GM23338 (cell line): ENCODE measurements around the gene SHLD2.

Experiments
- CREB1 ChIP-seq: fragments of 250-450 bp; sonication (Bioruptor Pico); IDR thresholded peaks from 2 replicates; pipeline ENCODE4 v1.5.0; 2020; ENCODE audit warnings: low read depth, mild to moderate bottlenecking, moderate library complexity
- CTCF ChIP-seq, 2 experiments: fragments of 200-600 bp in 1 of 2; sonication (generic) in 1 of 2; conservative IDR thresholded peaks; 2 replicates each; pipeline versions ENCODE4 v1.5.1 to v1.6.1; 2016 to 2017; ENCODE audit warnings: antibody characterized with exemption in 2 of 2, low read depth in 2 of 2, mild to moderate bottlenecking in 2 of 2, moderate library complexity in 1 of 2
- ETS1 ChIP-seq: IDR thresholded peaks from 2 replicates; pipeline ENCODE4 v1.6.1; 2016; ENCODE audit warnings: antibody characterized with exemption
- EZH2 ChIP-seq: fragments of 200-600 bp; sonication (generic); IDR thresholded peaks from one replicate; pipeline ENCODE4 v1.8.0; 2017; ENCODE audit warnings: antibody characterized with exemption, mild to moderate bottlenecking, low read depth; ENCODE audit not compliant: unreplicated experiment
- EZH2phosphoT487 ChIP-seq: fragments of 200-600 bp; sonication (generic); IDR thresholded peaks from one replicate; pipeline ENCODE4 v1.8.1; 2018; ENCODE audit warnings: antibody characterized with exemption; ENCODE audit not compliant: unreplicated experiment
- JUNB ChIP-seq: IDR thresholded peaks from one replicate; pipeline ENCODE4 v1.6.1; 2016; ENCODE audit warnings: antibody characterized with exemption; ENCODE audit not compliant: unreplicated experiment
- NANOG ChIP-seq: IDR thresholded peaks from 2 replicates; pipeline ENCODE4 v1.6.1; 2016; ENCODE audit warnings: antibody characterized with exemption, borderline replicate concordance
- POLR2AphosphoS5 ChIP-seq: IDR thresholded peaks from 2 replicates; pipeline ENCODE4 v1.6.1; 2016; ENCODE audit warnings: antibody characterized with exemption, low read depth
- STAT1 ChIP-seq: IDR thresholded peaks from one replicate; pipeline ENCODE4 v1.6.1; 2016; ENCODE audit warnings: antibody characterized with exemption; ENCODE audit not compliant: unreplicated experiment
- ZNF462 ChIP-seq: fragments of 250-450 bp; sonication (Bioruptor Pico); IDR thresholded peaks from 2 replicates; pipeline ENCODE4 v1.5.0; 2020; ENCODE audit warnings: mild to moderate bottlenecking, moderate library complexity
- TF ChIP-seq, protein P1 (sequence below): IDR thresholded peaks from one replicate; pipeline ENCODE4 v1.6.1; 2018; ENCODE audit warnings: antibody characterized with exemption; ENCODE audit not compliant: unreplicated experiment

DNA sequence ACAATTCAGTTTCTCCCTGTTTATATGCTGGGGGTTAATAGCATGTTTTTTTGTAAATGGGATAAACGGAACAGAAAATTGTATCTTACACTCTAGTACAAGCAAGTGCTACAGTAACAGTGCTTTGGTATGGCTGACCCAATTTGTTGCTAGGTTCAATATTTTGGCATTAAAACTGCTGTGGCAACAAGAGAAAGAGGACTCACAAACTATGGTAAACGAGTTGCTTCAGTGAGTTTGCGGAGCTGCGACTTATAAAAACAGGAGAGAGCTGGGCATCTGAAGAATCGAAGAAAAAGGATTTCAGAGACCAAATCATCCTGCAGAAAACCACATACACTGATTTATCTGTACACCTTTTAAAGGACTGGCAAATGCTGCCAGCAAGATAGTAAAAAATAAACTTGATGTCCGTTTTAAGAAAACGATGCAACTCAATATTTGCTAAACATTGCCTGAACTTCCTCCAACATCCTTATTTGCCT lies 2.6 kb upstream of the SHLD2 start:
- TF ChIP-seq CTCF (conservative IDR thresholded peaks at IDR 0.05; ENCODE audit: low read depth in 2 of 2) (no peak), ETS1 (no peak), NANOG (no peak), JUNB (no peak), POLR2AphosphoS5 (no peak), EZH2phosphoT487 (no peak), EZH2 (no peak), STAT1 (no peak), CREB1 (CRISPR knock-in tag) (no peak), ZNF462 (no peak)
- TF ChIP-seq, protein P1, sequence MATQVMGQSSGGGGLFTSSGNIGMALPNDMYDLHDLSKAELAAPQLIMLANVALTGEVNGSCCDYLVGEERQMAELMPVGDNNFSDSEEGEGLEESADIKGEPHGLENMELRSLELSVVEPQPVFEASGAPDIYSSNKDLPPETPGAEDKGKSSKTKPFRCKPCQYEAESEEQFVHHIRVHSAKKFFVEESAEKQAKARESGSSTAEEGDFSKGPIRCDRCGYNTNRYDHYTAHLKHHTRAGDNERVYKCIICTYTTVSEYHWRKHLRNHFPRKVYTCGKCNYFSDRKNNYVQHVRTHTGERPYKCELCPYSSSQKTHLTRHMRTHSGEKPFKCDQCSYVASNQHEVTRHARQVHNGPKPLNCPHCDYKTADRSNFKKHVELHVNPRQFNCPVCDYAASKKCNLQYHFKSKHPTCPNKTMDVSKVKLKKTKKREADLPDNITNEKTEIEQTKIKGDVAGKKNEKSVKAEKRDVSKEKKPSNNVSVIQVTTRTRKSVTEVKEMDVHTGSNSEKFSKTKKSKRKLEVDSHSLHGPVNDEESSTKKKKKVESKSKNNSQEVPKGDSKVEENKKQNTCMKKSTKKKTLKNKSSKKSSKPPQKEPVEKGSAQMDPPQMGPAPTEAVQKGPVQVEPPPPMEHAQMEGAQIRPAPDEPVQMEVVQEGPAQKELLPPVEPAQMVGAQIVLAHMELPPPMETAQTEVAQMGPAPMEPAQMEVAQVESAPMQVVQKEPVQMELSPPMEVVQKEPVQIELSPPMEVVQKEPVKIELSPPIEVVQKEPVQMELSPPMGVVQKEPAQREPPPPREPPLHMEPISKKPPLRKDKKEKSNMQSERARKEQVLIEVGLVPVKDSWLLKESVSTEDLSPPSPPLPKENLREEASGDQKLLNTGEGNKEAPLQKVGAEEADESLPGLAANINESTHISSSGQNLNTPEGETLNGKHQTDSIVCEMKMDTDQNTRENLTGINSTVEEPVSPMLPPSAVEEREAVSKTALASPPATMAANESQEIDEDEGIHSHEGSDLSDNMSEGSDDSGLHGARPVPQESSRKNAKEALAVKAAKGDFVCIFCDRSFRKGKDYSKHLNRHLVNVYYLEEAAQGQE = no peak
